B cell (primary cell): ENCODE results near the gene HS6ST3.

ENCODE experiments used
- CTCF ChIP-seq: fragments of 200-600 bp; IDR thresholded peaks from one replicate; pipeline ENCODE4 v1.8.0; 2022; ENCODE audit warnings: antibody characterized with exemption, mild to moderate bottlenecking
- EZH2 ChIP-seq: IDR thresholded peaks from 2 replicates; pipeline ENCODE4 v1.6.1; 2012; ENCODE audit warnings: borderline replicate concordance, low read depth, mild to moderate bottlenecking, moderate library complexity, low read length; ENCODE audit not compliant: insufficient read depth, poor library complexity, severe bottlenecking

GRCh38 chr13:96491103-96491502 lies 401.2 kb downstream of the HS6ST3 start:
- TF ChIP-seq CTCF (no peak), EZH2 (no peak)
